H9 (cell line): ENCODE measurements around the gene UBQLN4. TPM values are rescaled to one million over a fixed set of nuclear protein-coding genes. Genes with fewer than 3 reads are reported as not detected.

Experiments used
- DNase-seq: peaks from one replicate; pipeline ENCODE4 v3.0.0-alpha.2; 2017
- H2AFZ ChIP-seq: one replicate; pipeline ENCODE4 v1.6.1; 2013; ENCODE audit warnings: mild to moderate bottlenecking, low read length, control low read depth, moderate library complexity
- H2AK5ac ChIP-seq: 2 replicates; pipeline ENCODE4 v1.6.1; 2013; ENCODE audit warnings: low read length, control low read depth, mixed read lengths; ENCODE audit not compliant: insufficient read length
- H2BK120ac ChIP-seq: one replicate; pipeline ENCODE4 v1.6.1; 2013; ENCODE audit warnings: low read depth, mild to moderate bottlenecking, low read length, control low read depth, inconsistent platforms; ENCODE audit not compliant: poor library complexity, severe bottlenecking
- H2BK12ac ChIP-seq: 2 replicates; pipeline ENCODE4 v1.6.1; 2013; ENCODE audit warnings: low read length, control low read depth, mixed read lengths, low read depth; ENCODE audit not compliant: insufficient read length
- H2BK15ac ChIP-seq: 2 replicates; pipeline ENCODE4 v1.6.1; 2013; ENCODE audit warnings: low read depth, low read length, control low read depth
- H2BK20ac ChIP-seq: one replicate; pipeline ENCODE4 v1.6.1; 2013; ENCODE audit warnings: low read depth, mild to moderate bottlenecking, low read length, control low read depth, inconsistent platforms; ENCODE audit not compliant: poor library complexity, severe bottlenecking
- H2BK5ac ChIP-seq: 2 replicates; pipeline ENCODE4 v1.6.1; 2013; ENCODE audit warnings: low read length, control low read depth, mixed read lengths; ENCODE audit not compliant: insufficient read length
- H3K14ac ChIP-seq: 2 replicates; pipeline ENCODE4 v1.6.1; 2013; ENCODE audit warnings: low read length, control low read depth; ENCODE audit not compliant: insufficient read depth
- H3K18ac ChIP-seq: 2 replicates; pipeline ENCODE4 v1.6.1; 2013; ENCODE audit warnings: low read depth, mild to moderate bottlenecking, mixed read lengths, low read length, control low read depth; ENCODE audit not compliant: insufficient read length
- H3K23ac ChIP-seq: 2 replicates; pipeline ENCODE4 v1.6.1; 2013; ENCODE audit warnings: low read length, control low read depth, mixed read lengths, low read depth; ENCODE audit not compliant: insufficient read length
- H3K23me2 ChIP-seq: 2 replicates; pipeline ENCODE4 v1.6.1; 2013; ENCODE audit warnings: low read depth, mild to moderate bottlenecking, mixed read lengths, low read length, control low read depth; ENCODE audit not compliant: insufficient read length, poor library complexity, severe bottlenecking
- H3K27ac ChIP-seq: 2 replicates; pipeline ENCODE4 v1.5.1; 2013; ENCODE audit warnings: low read length, control low read depth, mixed read lengths, low read depth; ENCODE audit not compliant: insufficient read length
- H3K27me3 ChIP-seq: 2 replicates; pipeline ENCODE4 v1.6.1; 2013; ENCODE audit warnings: low read length, control low read depth, inconsistent platforms; ENCODE audit not compliant: insufficient read depth
- H3K4ac ChIP-seq: 2 replicates; pipeline ENCODE4 v1.6.1; 2013; ENCODE audit warnings: low read depth, mild to moderate bottlenecking, control low read depth, inconsistent platforms, low read length, moderate library complexity
- H3K4me1 ChIP-seq: 2 replicates; pipeline ENCODE4 v1.6.1; 2013; ENCODE audit warnings: low read length, control low read depth, inconsistent platforms; ENCODE audit not compliant: insufficient read depth
- H3K4me2 ChIP-seq: 2 replicates; pipeline ENCODE4 v1.6.1; 2013; ENCODE audit warnings: low read length, control low read depth, mixed read lengths; ENCODE audit not compliant: insufficient read length, insufficient read depth
- H3K56ac ChIP-seq: 2 replicates; pipeline ENCODE4 v1.6.1; 2013; ENCODE audit warnings: low read depth, mild to moderate bottlenecking, mixed read lengths, low read length, control low read depth; ENCODE audit not compliant: insufficient read length
- H3K79me1 ChIP-seq: 2 replicates; pipeline ENCODE4 v1.6.1; 2013; ENCODE audit warnings: low read depth, mild to moderate bottlenecking, moderate library complexity, low read length, control low read depth, inconsistent platforms; ENCODE audit not compliant: insufficient read depth, poor library complexity, severe bottlenecking
- H3K79me2 ChIP-seq: 2 replicates; pipeline ENCODE4 v1.6.1; 2013; ENCODE audit warnings: low read length, control low read depth, inconsistent platforms; ENCODE audit not compliant: insufficient read depth
- H3K9ac ChIP-seq: 2 replicates; pipeline ENCODE4 v1.6.1; 2013; ENCODE audit warnings: low read length, control low read depth, mixed read lengths; ENCODE audit not compliant: insufficient read length; ENCODE audit errors: extremely low read depth
- H3K9me3 ChIP-seq: one replicate; pipeline ENCODE4 v1.6.1; 2013; ENCODE audit warnings: low read depth, low read length, inconsistent platforms; ENCODE audit not compliant: control insufficient read depth
- H3T11ph ChIP-seq: one replicate; pipeline ENCODE4 v1.6.1; 2013; ENCODE audit warnings: mild to moderate bottlenecking, low read length, control low read depth, inconsistent platforms
- H4K20me1 ChIP-seq: one replicate; pipeline ENCODE4 v1.6.1; 2013; ENCODE audit not compliant: control insufficient read depth, insufficient read length, insufficient read depth
- H4K5ac ChIP-seq: 2 replicates; pipeline ENCODE4 v1.6.1; 2013; ENCODE audit warnings: low read depth, mild to moderate bottlenecking, mixed read lengths, low read length, control low read depth; ENCODE audit not compliant: insufficient read length
- H4K8ac ChIP-seq: replicated peaks from 2 replicates; pipeline ENCODE4 v1.6.1; 2013; ENCODE audit warnings: low read length, control low read depth, mixed read lengths, low read depth; ENCODE audit not compliant: insufficient read length
- H4K91ac ChIP-seq: 2 replicates; pipeline ENCODE4 v1.6.1; 2013; ENCODE audit warnings: low read depth, mild to moderate bottlenecking, moderate library complexity, mixed read lengths, low read length, control low read depth; ENCODE audit not compliant: insufficient read length
- H3K27ac Mint-ChIP-seq, 3 experiments: 2 replicates in 2 of 3; 3 replicates in 1 of 3; pipeline ENCODE4 v1.8.0; 2020 to 2021; ENCODE audit warnings: mixed read lengths in 3 of 3, mild to moderate bottlenecking in 1 of 3, moderate library complexity in 1 of 3
- H3K27me3 Mint-ChIP-seq: 2 replicates; pipeline ENCODE4 v1.8.0; 2021; ENCODE audit warnings: low read depth, mild to moderate bottlenecking, moderate library complexity, mixed read lengths
- H3K36me3 Mint-ChIP-seq, 3 experiments: 2 replicates in 2 of 3; 3 replicates in 1 of 3; pipeline ENCODE4 v1.8.0; 2020 to 2021; ENCODE audit warnings: low read depth in 3 of 3, mixed read lengths in 3 of 3; ENCODE audit not compliant: insufficient read depth in 1 of 3
- H3K4me1 Mint-ChIP-seq, 2 experiments: 2 replicates each; pipeline ENCODE4 v1.8.0; 2020; ENCODE audit warnings: mixed read lengths in 2 of 2
- H3K4me3 Mint-ChIP-seq, 2 experiments: 2 replicates in 1 of 2; 3 replicates in 1 of 2; pipeline ENCODE4 v1.8.0; 2020 to 2021; ENCODE audit warnings: mild to moderate bottlenecking in 2 of 2, mixed read lengths in 2 of 2, moderate library complexity in 1 of 2
- H3K9me3 Mint-ChIP-seq, 2 experiments: 2 replicates in 1 of 2; 3 replicates in 1 of 2; pipeline ENCODE4 v1.8.0; 2020; ENCODE audit warnings: mild to moderate bottlenecking in 2 of 2, mixed read lengths in 2 of 2, moderate library complexity in 1 of 2
- WGBS: extraction: QIAGEN DNeasy Blood & Tissue Kit; methylation state at CpG from one replicate; pipeline ENCODE4 v1.1.7; 2013; ENCODE audit warnings: missing lambda C conversion rate, low lambda C conversion rate, mixed read lengths; ENCODE audit not compliant: insufficient read length; ENCODE audit errors: extremely low coverage; 5-methylcytosine and 5-hydroxymethylcytosine counted together
- total RNA-seq: library from RNA; stranded (reverse); gene quantifications from 2 replicates; pipeline ENCODE4 v1.2.1, GENCODE V29; 2021
- TF ChIP-seq, protein P1 (sequence below): fragments of 200-600 bp; sonication (generic); conservative IDR thresholded peaks from 3 replicates; pipeline ENCODE4 v1.8.0; 2021; ENCODE audit warnings: antibody characterized with exemption, mild to moderate bottlenecking

UBQLN4 gene
- total RNA-seq, 1 experiment from 2014 or later, result 49.4 TPM

DNA sequence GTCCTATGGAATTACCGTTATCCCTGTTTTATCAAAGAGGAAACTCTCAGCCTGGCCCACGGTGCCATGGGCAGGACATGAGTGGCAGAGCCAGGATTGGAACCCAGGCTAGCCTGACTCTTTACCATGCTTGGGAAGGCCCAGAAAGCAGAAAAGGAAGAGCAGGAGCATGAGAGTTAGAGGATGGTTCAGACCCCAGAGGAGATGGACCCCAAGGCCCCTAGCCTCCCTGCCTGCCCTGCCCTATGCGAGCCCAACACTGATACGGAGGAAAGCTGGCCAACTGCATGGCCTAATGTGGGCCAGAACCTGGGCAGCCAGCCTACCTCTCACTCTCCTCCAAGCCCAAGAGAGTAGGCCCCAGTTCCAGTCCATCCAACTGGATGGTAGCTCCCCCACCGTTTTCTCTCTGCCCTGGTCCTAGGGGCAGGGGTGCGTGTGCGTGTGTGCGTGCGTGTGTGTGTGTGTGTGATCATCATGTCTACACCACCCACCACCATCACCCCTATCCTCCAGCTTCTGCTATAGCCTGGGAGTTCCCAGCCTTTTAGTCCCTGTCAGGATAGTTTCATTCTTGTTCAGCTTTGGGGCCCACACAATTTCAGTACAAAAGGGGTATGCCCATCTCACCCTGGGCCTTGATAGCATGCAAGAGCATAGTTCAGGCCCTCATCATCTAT is 44.0 kb upstream of the UBQLN4 start:
- Histone ChIP-seq H4K5ac (no peak overlapping the region), H2BK15ac (no peak overlapping the region), H2AK5ac (no peak overlapping the region), H2BK12ac (no peak overlapping the region), H3K4ac (no peak overlapping the region), H2BK120ac (no peak overlapping the region), H4K20me1 (peaks cover 2% of the 10 kb centered on the region), H3K4me1 (0 out of 2 replicates have a peak, but pooled peaks cover 2% of the 10 kb centered on the region), H2BK20ac (no peak overlapping the region), H3K18ac (no peak overlapping the region), H2AFZ (no peak overlapping the region), H3K56ac (no peak overlapping the region), H3K79me1 (no peaks in the 10 kb centered on the region), H3K27me3 (no peaks in the 10 kb centered on the region), H3K27ac (no peak overlapping the region), H3K14ac (no peak overlapping the region), H3T11ph (no peak overlapping the region), H4K8ac (no peak overlapping the region), H3K9ac (no peak overlapping the region), H3K23me2 (no peaks in the 10 kb centered on the region), H4K91ac (no peak overlapping the region), H3K9me3 (no peaks in the 10 kb centered on the region), H2BK5ac (no peak overlapping the region), H3K4me2 (no peak overlapping the region), H3K79me2 (no peaks in the 10 kb centered on the region), H3K23ac (no peak overlapping the region)
- Mint-ChIP-seq H3K4me3 (no peak overlapping the region), H3K9me3 (no peaks in the 10 kb centered on the region; a peak in 1 of 5 replicates), H3K4me1 (peaks cover 29 to 35% of the 10 kb centered on the region in 2 experiments), H3K36me3 (peaks cover 11 to 28% (median 19%) of the 10 kb centered on the region in 3 experiments), H3K27ac (peak overlapping the region in 2 of 3 experiments; percentile 45 to 83; a peak in 3 of 7 replicates), H3K27me3 (no peaks in the 10 kb centered on the region)
- TF ChIP-seq, protein P1, sequence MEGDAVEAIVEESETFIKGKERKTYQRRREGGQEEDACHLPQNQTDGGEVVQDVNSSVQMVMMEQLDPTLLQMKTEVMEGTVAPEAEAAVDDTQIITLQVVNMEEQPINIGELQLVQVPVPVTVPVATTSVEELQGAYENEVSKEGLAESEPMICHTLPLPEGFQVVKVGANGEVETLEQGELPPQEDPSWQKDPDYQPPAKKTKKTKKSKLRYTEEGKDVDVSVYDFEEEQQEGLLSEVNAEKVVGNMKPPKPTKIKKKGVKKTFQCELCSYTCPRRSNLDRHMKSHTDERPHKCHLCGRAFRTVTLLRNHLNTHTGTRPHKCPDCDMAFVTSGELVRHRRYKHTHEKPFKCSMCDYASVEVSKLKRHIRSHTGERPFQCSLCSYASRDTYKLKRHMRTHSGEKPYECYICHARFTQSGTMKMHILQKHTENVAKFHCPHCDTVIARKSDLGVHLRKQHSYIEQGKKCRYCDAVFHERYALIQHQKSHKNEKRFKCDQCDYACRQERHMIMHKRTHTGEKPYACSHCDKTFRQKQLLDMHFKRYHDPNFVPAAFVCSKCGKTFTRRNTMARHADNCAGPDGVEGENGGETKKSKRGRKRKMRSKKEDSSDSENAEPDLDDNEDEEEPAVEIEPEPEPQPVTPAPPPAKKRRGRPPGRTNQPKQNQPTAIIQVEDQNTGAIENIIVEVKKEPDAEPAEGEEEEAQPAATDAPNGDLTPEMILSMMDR, result no peak
- no peak for DNase-seq
- WGBS, result no CpG with 5 or more reads among the region's 9 CpGs
